Measurements from ENCODE around the gene ZNF385B.

DNA sequence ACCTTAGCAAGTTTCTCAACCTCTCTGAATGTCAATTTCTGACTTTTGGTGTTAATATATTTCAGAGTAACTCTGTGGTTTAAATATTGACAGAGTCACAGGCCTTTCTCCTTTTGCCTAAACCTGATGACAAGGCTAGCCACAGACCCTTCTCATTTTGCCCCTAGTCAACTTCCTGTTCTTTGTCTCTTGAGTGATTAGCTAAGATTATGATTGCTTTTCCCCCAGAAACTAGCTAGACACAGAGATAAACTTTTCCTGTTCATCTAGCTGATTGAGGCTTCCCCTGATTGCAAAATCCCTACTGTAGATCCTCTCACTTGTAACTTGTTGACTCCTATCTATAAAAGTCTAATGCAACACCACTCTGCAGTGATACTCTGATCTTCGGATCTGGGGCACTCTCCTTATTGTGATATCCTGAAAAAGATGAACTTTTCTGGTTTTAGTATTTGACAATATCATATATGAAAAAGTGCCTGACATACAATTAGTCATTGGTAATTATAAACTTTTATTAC, 241.4 kb downstream of the ZNF385B start:
- TF ChIP-seq CTCF (IDR thresholded peaks at IDR 0.05): no peak
- no peak for TF ChIP-seq POLR2A (IDR thresholded peaks at IDR 0.05)

All from body of pancreas (tissue), 4 donors.